Keratinocyte (primary cell): ENCODE measurements around the gene CDK10.

Source experiments
- CTCF ChIP-seq, 3 experiments: IDR thresholded peaks in 1 of 3; conservative IDR thresholded peaks in 1 of 3; optimal IDR thresholded peaks in 1 of 3; 2 replicates in 2 of 3; 3 replicates in 1 of 3; pipeline versions ENCODE3 to v1.5.1; 2011; ENCODE audit warnings: low read length in 3 of 3, mild to moderate bottlenecking in 3 of 3, moderate library complexity in 2 of 3, control low read depth in 1 of 3, inconsistent platforms in 1 of 3; ENCODE audit not compliant: insufficient read depth in 2 of 3; ENCODE audit errors: extremely low read depth in 1 of 3
- EZH2 ChIP-seq: IDR thresholded peaks from one replicate; pipeline ENCODE4 v1.6.1; 2012; ENCODE audit warnings: inconsistent platforms, mild to moderate bottlenecking, low read length, moderate library complexity

GRCh38 chr16:89658221-89658879, 28.1 kb upstream of the CDK10 start:
- TF ChIP-seq EZH2 (no peak), CTCF (optimal IDR thresholded peaks at IDR 0.05 in 1 of 3, IDR thresholded peaks at IDR 0.05 in 1 of 3, conservative IDR thresholded peaks at IDR 0.05 in 1 of 3; ENCODE audit: extremely low read depth in 1 of 3, insufficient read depth in 2 of 3, low read length in 3 of 3) (no peak)
